Cardiac fibroblast (primary cell): ENCODE results near the gene TSFM.

Experiments used
- DNase-seq, 2 donors: peaks; one replicate each; pipeline versions ENCODE4 v3.0.0 to v3.0.0-alpha.2; 2010; ENCODE audit warnings: low read depth in 2 of 2
- H3K4me3 ChIP-seq, 2 donors: replicated peaks in 1 of 2; 1 replicate in 1 of 2; 2 replicates in 1 of 2; pipeline ENCODE4 v1.5.1; 2011; ENCODE audit warnings: low read depth in 2 of 2, low read length in 2 of 2, mild to moderate bottlenecking in 2 of 2, moderate library complexity in 1 of 2
- CTCF ChIP-seq: IDR thresholded peaks from one replicate; pipeline ENCODE4 v1.5.1; 2011; ENCODE audit warnings: low read depth, mild to moderate bottlenecking, low read length, inconsistent platforms

TSFM gene

GRCh38 chr12:57830393-57830792 is 47.8 kb downstream of the TSFM start:
- TF ChIP-seq CTCF: no peak
- no peak overlapping the region for H3K4me3 ChIP-seq
- no peak for DNase-seq

- H3K4me3 ChIP-seq: no peak overlapping the region
- DNase-seq: peak in 1 of 2 donors; percentile 31
- no peak for TF ChIP-seq CTCF
Measured at GRCh38 chr12:57832966-57833365, 50.4 kb downstream of the TSFM start.

- DNase-seq: no peak
- H3K4me3 ChIP-seq: no peak overlapping the region
- no peak for TF ChIP-seq CTCF
Measured at GRCh38 chr12:57833672-57834071, 51.1 kb downstream of the TSFM start.

- TF ChIP-seq CTCF: no peak
- DNase-seq: no peak
- H3K4me3 ChIP-seq: no peak overlapping the region
Measured at GRCh38 chr12:57834086-57834876, 51.7 kb downstream of the TSFM start.

- DNase-seq: no peak
- H3K4me3 ChIP-seq: peak overlapping the region in 1 of 2 donors; percentile 8
Measured at GRCh38 chr12:57835366-57836288, 53.0 kb downstream of the TSFM start.

More at GRCh38 chr12:57835366-57836288, 53.0 kb downstream of the TSFM start:
- TF ChIP-seq CTCF: no peak
